Panc1 (cell line): ENCODE results near the gene PHPT1. TPM values are rescaled to one million over a fixed set of nuclear protein-coding genes. Genes with fewer than 3 reads are reported as not detected.

ENCODE experiments used
- ATAC-seq: fragments of 200-7000 bp; cut with Tn5 transposase; 2 replicates; pipeline ENCODE4 v1.9.1; 2020; ENCODE audit warnings: mild to moderate bottlenecking, moderate library complexity
- BruUV-seq: library from RNA; stranded (reverse); fragments of 400-500 nt; replicated peaks from 2 replicates; lab custom pipeline; 2021; lab: Mats Ljungman, UMichigan
- CTCF ChIA-PET: fragments of 300-600 bp; sonication (Branson Sonifier 250); formaldehyde crosslinking; loops from one replicate; lab custom pipeline; 2022; ENCODE audit warnings: antibody characterized with exemption; lab: Charles Lee
- POLR2A ChIA-PET: fragments of 300-600 bp; sonication (Branson Sonifier 250); formaldehyde crosslinking; loops from one replicate; lab custom pipeline; 2022; ENCODE audit warnings: antibody characterized with exemption; lab: Charles Lee
- DNase-seq: peaks from one replicate; pipeline ENCODE4 v3.0.0-alpha.2; 2010; ENCODE audit warnings: low read depth, low spot score
- H3K27ac ChIP-seq: 2 replicates; pipeline ENCODE4 v1.5.1; 2011; ENCODE audit warnings: mild to moderate bottlenecking, low read length, inconsistent platforms
- H3K27me3 ChIP-seq: fragments of 200-500 bp; sonication (Bioruptor generic); 2 replicates; pipeline ENCODE4 v1.6.0; 2014; ENCODE audit warnings: low read length, inconsistent platforms; ENCODE audit not compliant: control insufficient read depth, insufficient read depth
- H3K36me3 ChIP-seq: fragments of 200-500 bp; sonication (Bioruptor generic); 2 replicates; pipeline ENCODE4 v1.5.1; 2014; ENCODE audit warnings: inconsistent platforms, mild to moderate bottlenecking, low read length, moderate library complexity; ENCODE audit not compliant: control insufficient read depth, insufficient read depth
- H3K4me1 ChIP-seq: 2 replicates; pipeline ENCODE4 v1.5.1; 2011; ENCODE audit warnings: inconsistent platforms, mild to moderate bottlenecking, low read length, moderate library complexity; ENCODE audit not compliant: control insufficient read depth, insufficient read depth
- H3K4me3 ChIP-seq, 2 experiments: 2 replicates each; pipeline ENCODE4 v1.5.1; 2011 to 2012; ENCODE audit warnings: low read depth in 2 of 2, low read length in 2 of 2, mild to moderate bottlenecking in 2 of 2, inconsistent platforms in 1 of 2, moderate library complexity in 1 of 2
- H3K9me3 ChIP-seq: fragments of 200-500 bp; sonication (Bioruptor generic); 2 replicates; pipeline ENCODE4 v1.5.1; 2014; ENCODE audit warnings: low read depth, mild to moderate bottlenecking, inconsistent platforms, low read length, moderate library complexity; ENCODE audit not compliant: control insufficient read depth, insufficient read depth
- POLR2AphosphoS5 ChIP-seq: IDR thresholded peaks from 2 replicates; pipeline ENCODE4 v1.6.1; 2012; ENCODE audit warnings: mild to moderate bottlenecking, low read depth, low read length, moderate library complexity
- SIN3A ChIP-seq: IDR thresholded peaks from 2 replicates; pipeline ENCODE4 v1.6.1; 2012; ENCODE audit warnings: low read depth, mild to moderate bottlenecking, low read length, moderate library complexity, borderline replicate concordance; ENCODE audit not compliant: insufficient read depth
- TCF7L2 ChIP-seq: IDR thresholded peaks from 2 replicates; pipeline ENCODE4 v1.6.1; 2011; ENCODE audit warnings: mild to moderate bottlenecking, low read depth, low read length, inconsistent platforms
- in situ Hi-C: cut with HindIII; loops from 2 replicates; pipeline ENCODE4 v1.10.0; 2016; ENCODE audit warnings: low sequenced_read_pairs, low pct_unique_long_range_greater_than_20kb
- intact Hi-C: fragments of 100-400 bp; cut with micrococcal nuclease; formaldehyde crosslinking; loops from one replicate; pipeline ENCODE4 v1.10.0; 2022; ENCODE audit not compliant: unreplicated experiment
- total RNA-seq: library from RNA; stranded (reverse); gene quantifications from one replicate; pipeline ENCODE4 v1.2.1, GENCODE V29; 2021; ENCODE audit not compliant: unreplicated experiment
- TF ChIP-seq, protein P1 (sequence below): fragments of 450-650 bp; IDR thresholded peaks from 2 replicates; pipeline ENCODE4 v1.5.1; 2017; ENCODE audit warnings: mild to moderate bottlenecking
- TF ChIP-seq, protein P2 (sequence below), 2 experiments: IDR thresholded peaks; 2 replicates each; pipeline ENCODE4 v1.6.1; 2011 to 2012; ENCODE audit warnings: low read depth in 2 of 2, control low read depth in 1 of 2, low read length in 1 of 2, mild to moderate bottlenecking in 1 of 2, moderate library complexity in 1 of 2; ENCODE audit not compliant: insufficient read depth in 1 of 2

PHPT1 gene
- total RNA-seq, 1 experiment from 2014 or later, result 204 TPM

DNA sequence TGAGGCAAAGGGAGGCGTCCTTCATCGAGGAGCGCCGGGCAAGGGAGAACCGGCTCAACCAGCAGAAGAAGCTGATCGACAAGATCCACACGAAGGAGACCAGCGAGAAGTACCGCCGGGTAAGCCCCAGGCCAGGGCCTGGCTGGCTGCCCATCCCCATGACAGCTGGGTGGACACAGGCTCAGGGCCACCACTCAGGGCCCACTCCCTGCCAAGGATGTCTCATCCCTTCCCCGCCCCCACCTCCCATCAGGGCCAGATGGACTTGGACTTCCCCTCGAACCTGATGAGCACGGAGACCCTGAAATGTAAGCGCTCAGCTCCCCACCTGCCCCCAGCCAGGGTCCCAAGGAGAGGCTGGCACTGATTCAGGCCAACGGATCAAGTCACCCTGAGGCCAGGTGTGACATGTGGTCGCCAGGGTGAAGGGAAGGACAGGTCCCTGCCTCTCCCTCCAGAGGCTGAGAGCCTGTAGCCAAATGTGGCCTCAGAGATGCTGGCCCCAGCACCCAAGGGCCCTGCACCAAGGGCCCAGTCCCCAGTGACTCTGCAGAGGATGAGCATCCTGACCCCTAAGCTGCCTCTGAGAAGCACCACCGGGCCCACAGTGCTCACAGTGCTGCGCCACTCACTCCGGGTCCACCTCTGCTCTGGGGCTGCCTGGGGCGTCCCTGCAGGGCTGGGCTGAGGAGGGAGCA lies 44.6 kb upstream of the PHPT1 start:
- Histone ChIP-seq H3K9me3 (no peaks in the 10 kb centered on the region), H3K27ac (no peak overlapping the region), H3K27me3 (no peaks in the 10 kb centered on the region), H3K36me3 (peaks cover 2% of the 10 kb centered on the region; the same call in 1 of the 2 replicates), H3K4me1 (peaks cover 11% of the 10 kb centered on the region), H3K4me3 (no peak overlapping the region)
- in situ Hi-C loops (no loop called here), intact Hi-C loops (no loop called here)
- ChIA-PET CTCF (no interaction called here), POLR2A (no interaction called here)
- ATAC-seq, result no peak
- TF ChIP-seq TCF7L2 (no peak), POLR2AphosphoS5 (no peak), SIN3A (no peak)
- TF ChIP-seq, protein P1, sequence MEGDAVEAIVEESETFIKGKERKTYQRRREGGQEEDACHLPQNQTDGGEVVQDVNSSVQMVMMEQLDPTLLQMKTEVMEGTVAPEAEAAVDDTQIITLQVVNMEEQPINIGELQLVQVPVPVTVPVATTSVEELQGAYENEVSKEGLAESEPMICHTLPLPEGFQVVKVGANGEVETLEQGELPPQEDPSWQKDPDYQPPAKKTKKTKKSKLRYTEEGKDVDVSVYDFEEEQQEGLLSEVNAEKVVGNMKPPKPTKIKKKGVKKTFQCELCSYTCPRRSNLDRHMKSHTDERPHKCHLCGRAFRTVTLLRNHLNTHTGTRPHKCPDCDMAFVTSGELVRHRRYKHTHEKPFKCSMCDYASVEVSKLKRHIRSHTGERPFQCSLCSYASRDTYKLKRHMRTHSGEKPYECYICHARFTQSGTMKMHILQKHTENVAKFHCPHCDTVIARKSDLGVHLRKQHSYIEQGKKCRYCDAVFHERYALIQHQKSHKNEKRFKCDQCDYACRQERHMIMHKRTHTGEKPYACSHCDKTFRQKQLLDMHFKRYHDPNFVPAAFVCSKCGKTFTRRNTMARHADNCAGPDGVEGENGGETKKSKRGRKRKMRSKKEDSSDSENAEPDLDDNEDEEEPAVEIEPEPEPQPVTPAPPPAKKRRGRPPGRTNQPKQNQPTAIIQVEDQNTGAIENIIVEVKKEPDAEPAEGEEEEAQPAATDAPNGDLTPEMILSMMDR, result no peak
- TF ChIP-seq, protein P2, sequence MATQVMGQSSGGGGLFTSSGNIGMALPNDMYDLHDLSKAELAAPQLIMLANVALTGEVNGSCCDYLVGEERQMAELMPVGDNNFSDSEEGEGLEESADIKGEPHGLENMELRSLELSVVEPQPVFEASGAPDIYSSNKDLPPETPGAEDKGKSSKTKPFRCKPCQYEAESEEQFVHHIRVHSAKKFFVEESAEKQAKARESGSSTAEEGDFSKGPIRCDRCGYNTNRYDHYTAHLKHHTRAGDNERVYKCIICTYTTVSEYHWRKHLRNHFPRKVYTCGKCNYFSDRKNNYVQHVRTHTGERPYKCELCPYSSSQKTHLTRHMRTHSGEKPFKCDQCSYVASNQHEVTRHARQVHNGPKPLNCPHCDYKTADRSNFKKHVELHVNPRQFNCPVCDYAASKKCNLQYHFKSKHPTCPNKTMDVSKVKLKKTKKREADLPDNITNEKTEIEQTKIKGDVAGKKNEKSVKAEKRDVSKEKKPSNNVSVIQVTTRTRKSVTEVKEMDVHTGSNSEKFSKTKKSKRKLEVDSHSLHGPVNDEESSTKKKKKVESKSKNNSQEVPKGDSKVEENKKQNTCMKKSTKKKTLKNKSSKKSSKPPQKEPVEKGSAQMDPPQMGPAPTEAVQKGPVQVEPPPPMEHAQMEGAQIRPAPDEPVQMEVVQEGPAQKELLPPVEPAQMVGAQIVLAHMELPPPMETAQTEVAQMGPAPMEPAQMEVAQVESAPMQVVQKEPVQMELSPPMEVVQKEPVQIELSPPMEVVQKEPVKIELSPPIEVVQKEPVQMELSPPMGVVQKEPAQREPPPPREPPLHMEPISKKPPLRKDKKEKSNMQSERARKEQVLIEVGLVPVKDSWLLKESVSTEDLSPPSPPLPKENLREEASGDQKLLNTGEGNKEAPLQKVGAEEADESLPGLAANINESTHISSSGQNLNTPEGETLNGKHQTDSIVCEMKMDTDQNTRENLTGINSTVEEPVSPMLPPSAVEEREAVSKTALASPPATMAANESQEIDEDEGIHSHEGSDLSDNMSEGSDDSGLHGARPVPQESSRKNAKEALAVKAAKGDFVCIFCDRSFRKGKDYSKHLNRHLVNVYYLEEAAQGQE (IDR thresholded peaks at IDR 0.05; ENCODE audit: insufficient read depth in 1 of 2, low read depth in 2 of 2, low read length in 1 of 2), result no peak
- no peak for DNase-seq
- no TSS peak for BruUV-seq

DNA sequence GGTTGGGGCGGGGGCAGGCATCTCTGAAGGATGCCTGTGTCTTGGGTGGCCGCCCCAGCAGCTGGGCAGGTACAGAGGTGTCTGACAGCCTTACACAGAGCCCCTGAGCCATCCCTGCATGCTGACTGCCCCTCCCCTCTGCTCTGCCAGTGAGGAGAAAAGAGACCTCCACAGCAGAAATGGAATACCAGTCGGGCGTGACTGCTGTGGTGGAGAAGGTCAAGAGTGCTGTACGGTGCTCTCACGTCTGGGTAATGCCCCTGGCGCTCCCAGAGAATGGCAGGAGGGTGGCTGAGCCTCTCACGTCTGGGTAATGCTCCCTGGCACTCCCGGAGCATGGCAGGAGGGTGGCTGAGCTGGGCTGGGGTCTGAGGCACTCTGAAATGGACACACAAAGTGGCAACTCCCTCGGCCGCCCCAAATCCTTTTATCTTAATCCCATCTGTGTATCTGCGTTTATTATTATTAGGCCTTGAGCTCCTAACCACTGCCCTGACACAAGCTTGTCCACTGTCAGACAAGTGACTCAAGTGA lies 43.9 kb upstream of the PHPT1 start:
- intact Hi-C loops (no loop called here), in situ Hi-C loops (no loop called here)
- CTCF ChIA-PET, result no interaction called here
- DNase-seq (no peak), ATAC-seq (no peak)
- POLR2A ChIA-PET, result no interaction called here
- H3K4me3 ChIP-seq, result no peak overlapping the region
- no peak for TF ChIP-seq TCF7L2
- no peak for TF ChIP-seq SIN3A
- TF ChIP-seq POLR2AphosphoS5, result no peak
- TF ChIP-seq, protein P2 (IDR thresholded peaks at IDR 0.05; ENCODE audit: insufficient read depth in 1 of 2, low read depth in 2 of 2, low read length in 1 of 2), result no peak
- TF ChIP-seq, protein P1, result no peak
- no peaks in the 10 kb centered on the region for H3K9me3 ChIP-seq
- no TSS peak for BruUV-seq
- H3K27me3 ChIP-seq, result no peaks in the 10 kb centered on the region
- H3K4me1 ChIP-seq, result peaks cover 17% of the 10 kb centered on the region
- peaks cover 4% of the 10 kb centered on the region for H3K36me3 ChIP-seq
- no peak overlapping the region for H3K27ac ChIP-seq
